ENCODE measurements around the gene EYA2. TPM values are rescaled to one million over a fixed set of nuclear protein-coding genes. Genes with fewer than 3 reads are reported as not detected.

EYA2 gene
- total RNA-seq, 1 experiment from 2014 or later = not detected

DNA sequence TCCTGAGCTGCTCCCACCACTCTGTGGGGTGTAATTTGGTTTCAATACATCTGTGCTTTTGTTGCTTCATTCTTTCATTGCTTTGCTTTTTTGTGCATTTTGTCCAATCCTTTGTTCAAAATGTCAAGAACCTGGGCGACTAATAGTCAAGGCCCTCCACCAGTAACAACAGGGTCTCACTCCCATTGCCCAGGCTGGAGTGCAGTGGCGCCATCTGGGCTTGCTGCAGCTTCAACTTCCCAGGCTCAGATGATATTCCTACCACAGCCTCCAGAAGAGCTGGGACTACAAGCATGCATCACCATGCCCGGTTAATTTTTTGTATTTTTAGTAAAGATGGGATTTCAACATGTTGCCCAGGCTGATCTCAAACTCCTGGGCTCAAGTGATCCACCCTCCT is 169.2 kb downstream of the EYA2 start:
- Histone ChIP-seq H3K27ac (ENCODE audit: low read depth, low read length, poor library complexity, severe bottlenecking) (no peak overlapping the region), H3K9me3 (ENCODE audit: low read depth, low read length, poor library complexity, severe bottlenecking) (peaks cover 18% of the 10 kb centered on the region), H3K36me3 (ENCODE audit: insufficient read depth, low read length, poor library complexity, severe bottlenecking) (no peaks in the 10 kb centered on the region), H3K4me1 (ENCODE audit: insufficient read depth, low read length, poor library complexity, severe bottlenecking) (no peaks in the 10 kb centered on the region), H3K27me3 (replicated peaks; ENCODE audit: insufficient read depth, low read depth, low read length, poor library complexity) (no peaks in the 10 kb centered on the region), H3K4me3 (ENCODE audit: low read depth, low read length, poor library complexity, severe bottlenecking) (no peak overlapping the region)
- intact Hi-C loops (cut with micrococcal nuclease; ENCODE audit: unreplicated experiment) = no loop called here
- TF ChIP-seq EZH2 (IDR thresholded peaks at IDR 0.05; ENCODE audit: borderline replicate concordance, low read depth, low read length, poor library complexity, severe bottlenecking) = no peak
- TF ChIP-seq CTCF (conservative IDR thresholded peaks at IDR 0.05; ENCODE audit: low read depth, low read length) = no peak
- ChIA-PET POLR2A (ENCODE audit: low non-redundant PET) (no interaction called here), CTCF (no interaction called here)
- DNase-seq (ENCODE audit: low spot score) = no peak
- BruUV-seq (replicated peaks) = no TSS peak

- Histone ChIP-seq H3K4me3 (ENCODE audit: low read depth, low read length, poor library complexity, severe bottlenecking) (no peak overlapping the region), H3K4me1 (ENCODE audit: insufficient read depth, low read length, poor library complexity, severe bottlenecking) (no peaks in the 10 kb centered on the region), H3K9me3 (ENCODE audit: low read depth, low read length, poor library complexity, severe bottlenecking) (peaks cover 18% of the 10 kb centered on the region), H3K36me3 (ENCODE audit: insufficient read depth, low read length, poor library complexity, severe bottlenecking) (no peaks in the 10 kb centered on the region), H3K27me3 (replicated peaks; ENCODE audit: insufficient read depth, low read depth, low read length, poor library complexity) (no peaks in the 10 kb centered on the region), H3K27ac (ENCODE audit: low read depth, low read length, poor library complexity, severe bottlenecking) (no peak overlapping the region)
- CTCF ChIA-PET = no interaction called here
- POLR2A ChIA-PET (ENCODE audit: low non-redundant PET) = no interaction called here
- no TSS peak for BruUV-seq (replicated peaks)
- TF ChIP-seq EZH2 (IDR thresholded peaks at IDR 0.05; ENCODE audit: borderline replicate concordance, low read depth, low read length, poor library complexity, severe bottlenecking) (no peak), CTCF (conservative IDR thresholded peaks at IDR 0.05; ENCODE audit: low read depth, low read length) (no peak)
- no peak for DNase-seq (ENCODE audit: low spot score)
- intact Hi-C loops (cut with micrococcal nuclease; ENCODE audit: unreplicated experiment) = no loop called here
Observed at GRCh38 chr20:47066484-47067270, 172.0 kb downstream of the EYA2 start.

DNA sequence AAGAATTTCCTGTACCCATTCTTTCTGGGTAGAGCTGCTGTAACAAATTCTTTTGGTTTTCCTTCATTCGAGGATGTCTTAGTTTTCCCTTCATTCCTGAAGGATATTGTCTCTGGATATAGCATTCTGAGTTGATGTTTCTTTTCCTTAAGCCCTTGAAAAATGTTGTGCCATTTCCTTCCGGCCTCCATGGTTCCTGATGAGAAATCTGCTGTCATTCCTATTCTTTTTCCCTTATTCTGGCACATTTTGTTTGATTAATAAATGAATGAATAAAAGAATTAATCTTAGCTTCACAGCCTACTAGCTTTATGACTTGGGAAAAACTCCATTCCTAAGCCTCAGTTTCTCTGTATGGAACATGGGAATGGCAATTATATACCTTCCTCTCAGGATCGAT is 173.1 kb downstream of the EYA2 start:
- no peak overlapping the region for H3K27ac ChIP-seq (ENCODE audit: low read depth, low read length, poor library complexity, severe bottlenecking)
- DNase-seq (ENCODE audit: low spot score) = no peak
- TF ChIP-seq CTCF (conservative IDR thresholded peaks at IDR 0.05; ENCODE audit: low read depth, low read length) = no peak
- no peak for TF ChIP-seq EZH2 (IDR thresholded peaks at IDR 0.05; ENCODE audit: borderline replicate concordance, low read depth, low read length, poor library complexity, severe bottlenecking)
- no peaks in the 10 kb centered on the region for H3K4me1 ChIP-seq (ENCODE audit: insufficient read depth, low read length, poor library complexity, severe bottlenecking)
- BruUV-seq (replicated peaks) = no TSS peak
- ChIA-PET CTCF (no interaction called here), POLR2A (ENCODE audit: low non-redundant PET) (no interaction called here)
- H3K36me3 ChIP-seq (ENCODE audit: insufficient read depth, low read length, poor library complexity, severe bottlenecking) = no peaks in the 10 kb centered on the region
- H3K27me3 ChIP-seq (replicated peaks; ENCODE audit: insufficient read depth, low read depth, low read length, poor library complexity) = no peaks in the 10 kb centered on the region
- no peak overlapping the region for H3K4me3 ChIP-seq (ENCODE audit: low read depth, low read length, poor library complexity, severe bottlenecking)
- peaks cover 18% of the 10 kb centered on the region for H3K9me3 ChIP-seq (ENCODE audit: low read depth, low read length, poor library complexity, severe bottlenecking)
- intact Hi-C loops (cut with micrococcal nuclease; ENCODE audit: unreplicated experiment) = no loop called here

Measured in A673 (cell line).